CD4-positive, alpha-beta T cell (primary cell): ENCODE data around the gene SUGP2. TPM values are rescaled to one million over a fixed set of nuclear protein-coding genes. Genes with fewer than 3 reads are reported as not detected.

Experiments used
- ATAC-seq: fragments of 200-7000 bp; cut with Tn5 transposase; one replicate; pipeline ENCODE4 v1.10.0; 2022; ENCODE audit warnings: mild to moderate bottlenecking; ENCODE audit not compliant: poor library complexity
- CTCF ChIA-PET: fragments of 350-600 bp; sonication (Branson Sonifier 250); formaldehyde crosslinking; loops from one replicate; lab custom pipeline; 2021; ENCODE audit warnings: antibody characterized with exemption, inconsistent platforms; lab: Charles Lee
- POLR2A ChIA-PET: fragments of 350-600 bp; sonication (Branson Sonifier 250); formaldehyde crosslinking; loops from one replicate; lab custom pipeline; 2021; ENCODE audit warnings: antibody characterized with exemption, inconsistent platforms; lab: Charles Lee
- DNase-seq, 14 experiments: peaks; one replicate each; pipeline ENCODE4 v3.0.0-alpha.2; 2013 to 2020; ENCODE audit warnings: mixed read lengths in 2 of 14
- H3K27ac ChIP-seq, 2 donors: one replicate each; pipeline versions ENCODE4 v1.5.1 to v1.7.0; 2013; ENCODE audit warnings: low read length in 2 of 2, low read depth in 1 of 2, mild to moderate bottlenecking in 1 of 2
- H3K27me3 ChIP-seq, 2 experiments: 1 replicate in 1 of 2; 2 replicates in 1 of 2; pipeline versions ENCODE4 v1.6.1 to v1.7.0; 2013; ENCODE audit warnings: low read length in 2 of 2, control low read depth in 1 of 2, mild to moderate bottlenecking in 1 of 2, moderate library complexity in 1 of 2; ENCODE audit not compliant: insufficient read depth in 2 of 2, control insufficient read depth in 1 of 2
- H3K36me3 ChIP-seq: one replicate; pipeline ENCODE4 v1.6.1; 2013; ENCODE audit warnings: low read length, control low read depth; ENCODE audit not compliant: insufficient read depth
- H3K4me1 ChIP-seq: one replicate; pipeline ENCODE4 v1.6.1; 2013; ENCODE audit warnings: low read length, control low read depth; ENCODE audit not compliant: insufficient read depth
- H3K4me3 ChIP-seq: one replicate; pipeline ENCODE4 v1.5.1; 2013; ENCODE audit warnings: mild to moderate bottlenecking, low read length, moderate library complexity
- H3K9me3 ChIP-seq, 2 experiments: 1 replicate in 1 of 2; 2 replicates in 1 of 2; pipeline versions ENCODE4 v1.6.1 to v1.7.0; 2013; ENCODE audit warnings: low read length in 2 of 2, mild to moderate bottlenecking in 2 of 2, control low read depth in 1 of 2, moderate library complexity in 1 of 2; ENCODE audit not compliant: control insufficient read depth in 1 of 2, insufficient read depth in 1 of 2
- H3K27ac Mint-ChIP-seq: one replicate; pipeline ENCODE4 v1.8.0; 2020; ENCODE audit warnings: mixed read lengths
- H3K27me3 Mint-ChIP-seq: one replicate; pipeline ENCODE4 v1.8.0; 2021; ENCODE audit warnings: mixed read lengths
- H3K36me3 Mint-ChIP-seq: one replicate; pipeline ENCODE4 v1.8.0; 2021; ENCODE audit warnings: low read depth, mixed read lengths
- H3K4me1 Mint-ChIP-seq: one replicate; pipeline ENCODE4 v1.8.0; 2021; ENCODE audit warnings: low read depth, mixed read lengths
- H3K4me3 Mint-ChIP-seq: one replicate; pipeline ENCODE4 v1.8.0; 2020; ENCODE audit warnings: mild to moderate bottlenecking, mixed read lengths
- H3K9me3 Mint-ChIP-seq: one replicate; pipeline ENCODE4 v1.8.0; 2020; ENCODE audit warnings: mixed read lengths
- CTCF ChIP-seq: fragments of 200-600 bp; IDR thresholded peaks from one replicate; pipeline ENCODE4 v1.8.0; 2022; ENCODE audit warnings: antibody characterized with exemption, mild to moderate bottlenecking
- intact Hi-C, 2 experiments: fragments of 100-400 bp; cut with DNase I in 1 of 2; cut with micrococcal nuclease in 1 of 2; formaldehyde crosslinking; loops; one replicate each; pipeline versions ENCODE4 v1.15.1 to v1.9.0; 2023 to 2025; cut with DNase I, micrococcal nuclease
- total RNA-seq, 174 experiments: library from RNA in 2 of 174; stranded (reverse) in 2 of 174; gene quantifications; one replicate each; pipeline ENCODE4 v1.2.3 and lab custom pipeline; 2021 to 2026

The SUGP2 gene
- total RNA-seq, 2 experiments from 2014 or later: 106 to 110 TPM

- ATAC-seq: no peak
- Mint-ChIP-seq H3K36me3 (peaks cover 39% of the 10 kb centered on the region), H3K9me3 (no peaks in the 10 kb centered on the region), H3K27ac (no peak overlapping the region), H3K4me1 (no peaks in the 10 kb centered on the region), H3K27me3 (no peaks in the 10 kb centered on the region), H3K4me3 (no peak overlapping the region)
- no peak for DNase-seq
- POLR2A ChIA-PET: no interaction called here
- peaks cover 37% of the 10 kb centered on the region for H3K36me3 ChIP-seq
- no peaks in the 10 kb centered on the region for H3K4me1 ChIP-seq
- H3K4me3 ChIP-seq: no peak overlapping the region
- no peak for TF ChIP-seq CTCF
- intact Hi-C loops: no loop called here
- H3K27ac ChIP-seq: no peak overlapping the region
- no peaks in the 10 kb centered on the region for H3K9me3 ChIP-seq
- no peaks in the 10 kb centered on the region for H3K27me3 ChIP-seq
- CTCF ChIA-PET: no interaction called here
These were observed 24.0 kb upstream of the SUGP2 start for GRCh38 chr19:19057317-19057716.

GRCh38 chr19:19056636-19057275 is 23.4 kb upstream of the SUGP2 start:
- H3K9me3 ChIP-seq: no peaks in the 10 kb centered on the region
- Mint-ChIP-seq H3K4me3 (no peak overlapping the region), H3K9me3 (no peaks in the 10 kb centered on the region), H3K27ac (no peak overlapping the region), H3K27me3 (no peaks in the 10 kb centered on the region), H3K36me3 (peaks cover 40% of the 10 kb centered on the region), H3K4me1 (no peaks in the 10 kb centered on the region)
- H3K27ac ChIP-seq: no peak overlapping the region
- POLR2A ChIA-PET: no interaction called here
- H3K36me3 ChIP-seq: peaks cover 42% of the 10 kb centered on the region
- TF ChIP-seq CTCF: no peak
- ATAC-seq (no peak), DNase-seq (no peak)
- H3K27me3 ChIP-seq: no peaks in the 10 kb centered on the region
- no peak overlapping the region for H3K4me3 ChIP-seq
- intact Hi-C loops: no loop called here
- CTCF ChIA-PET: no interaction called here
- H3K4me1 ChIP-seq: no peaks in the 10 kb centered on the region

- Histone ChIP-seq H3K27ac (no peak overlapping the region), H3K4me3 (no peak overlapping the region), H3K9me3 (no peaks in the 10 kb centered on the region), H3K4me1 (no peaks in the 10 kb centered on the region), H3K27me3 (no peaks in the 10 kb centered on the region), H3K36me3 (peaks cover 46% of the 10 kb centered on the region)
- ATAC-seq (no peak), DNase-seq (no peak)
- Mint-ChIP-seq H3K27me3 (no peaks in the 10 kb centered on the region), H3K4me1 (no peaks in the 10 kb centered on the region), H3K4me3 (no peak overlapping the region), H3K36me3 (peaks cover 43% of the 10 kb centered on the region), H3K9me3 (no peaks in the 10 kb centered on the region), H3K27ac (no peak overlapping the region)
- no peak for TF ChIP-seq CTCF
- intact Hi-C loops: loop anchor here in 1 of 2 experiments (2.0 kb wide), 1 partner anchor 59 kb away; no protein-coding TSS in a partner anchor
- POLR2A ChIA-PET: no interaction called here
- CTCF ChIA-PET: no interaction called here
These were observed 22.4 kb upstream of the SUGP2 start for GRCh38 chr19:19055701-19056100.
